ENCODE results near the gene BRME1. TPM values are rescaled to one million over a fixed set of nuclear protein-coding genes. Genes with fewer than 3 reads are reported as not detected.

Gene BRME1
- total RNA-seq, 1 experiment from 2014 or later, result 1.7 TPM

DNA sequence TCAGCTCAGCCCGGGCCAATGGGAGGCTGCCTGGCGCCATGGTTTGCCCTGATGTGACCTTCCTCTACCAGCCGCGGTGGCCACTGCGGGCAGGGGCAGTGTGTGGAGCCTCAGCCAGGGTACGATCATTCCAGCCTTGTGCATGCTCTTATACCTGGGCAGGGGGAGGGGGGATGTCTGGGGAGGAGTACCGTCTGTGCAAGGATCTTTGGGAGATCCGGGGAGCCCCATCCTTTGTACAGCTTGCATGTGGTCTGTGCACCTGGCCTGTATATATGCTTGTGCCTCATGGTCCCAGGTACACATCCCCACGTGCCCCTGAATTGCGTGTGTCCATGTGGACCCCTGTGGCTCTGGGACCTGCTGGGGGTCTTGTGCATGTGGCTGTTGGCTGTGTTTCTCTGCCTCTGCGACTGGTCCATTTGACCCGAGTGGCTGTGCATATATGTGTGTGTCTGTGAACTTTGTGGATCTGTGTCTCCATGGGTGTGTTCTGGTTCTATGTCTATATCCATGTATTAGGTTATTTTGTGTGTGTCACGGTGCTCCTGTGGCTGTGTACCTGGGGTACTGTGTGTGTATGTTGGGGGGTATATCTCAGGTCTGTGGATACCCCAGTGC is 41.8 kb downstream of the BRME1 start:
- H2AFZ ChIP-seq (ENCODE audit: low read depth, low read length, poor library complexity, severe bottlenecking), result no peak overlapping the region
- CTCF ChIA-PET, result interaction anchor here (2.5 to 3.1 kb wide), 3 partner anchors 8 to 143 kb away, joined by 10 to 25 read pairs (median 17); no protein-coding TSS in a partner anchor
- H3K9me2 ChIP-seq (ENCODE audit: insufficient read depth), result no peaks in the 10 kb centered on the region
- RAD21 ChIA-PET (ENCODE audit: low non-redundant PET in 1 of 2, low total read pairs in 2 of 2, uncharacterized antibody in 2 of 2, unreplicated experiment in 2 of 2), result interaction anchor here in 1 of 2 experiments (0.7 to 2.3 kb wide), 2 partner anchors 28 to 40 kb away, joined by 4 to 6 read pairs; no protein-coding TSS in a partner anchor
- ATAC-seq (no peak), DNase-seq (ENCODE audit: low read depth, low spot score) (no peak)
- intact Hi-C loops (cut with micrococcal nuclease), result no loop called here
- H3K36me3 ChIP-seq (ENCODE audit: control insufficient read depth in 1 of 2, insufficient read depth in 2 of 2, low read length in 2 of 2), result no peaks in the 10 kb centered on the region
- no peak overlapping the region for H3K4me3 ChIP-seq (replicated peaks in 1 of 2; ENCODE audit: low read depth in 1 of 2, low read length in 2 of 2)
- no peaks in the 10 kb centered on the region for H3K79me2 ChIP-seq (ENCODE audit: insufficient read depth, low read length)
- no peak overlapping the region for H3K4me2 ChIP-seq (ENCODE audit: low read length)
- no peak overlapping the region for H3K9ac ChIP-seq (ENCODE audit: low read length)
- H3K4me1 ChIP-seq (ENCODE audit: control insufficient read depth in 1 of 2, insufficient read depth in 2 of 2, low read length in 2 of 2), result peaks cover 23 to 45% of the 10 kb centered on the region in 2 experiments
- H3K27ac ChIP-seq (ENCODE audit: low read depth, low read length), result no peak overlapping the region
- H3K27me3 ChIP-seq (ENCODE audit: insufficient read depth, low read length), result no peaks in the 10 kb centered on the region
- BruUV-seq (replicated peaks), result no TSS peak
- H4K20me1 ChIP-seq (ENCODE audit: insufficient read depth), result no peaks in the 10 kb centered on the region
- TF ChIP-seq, protein P1, sequence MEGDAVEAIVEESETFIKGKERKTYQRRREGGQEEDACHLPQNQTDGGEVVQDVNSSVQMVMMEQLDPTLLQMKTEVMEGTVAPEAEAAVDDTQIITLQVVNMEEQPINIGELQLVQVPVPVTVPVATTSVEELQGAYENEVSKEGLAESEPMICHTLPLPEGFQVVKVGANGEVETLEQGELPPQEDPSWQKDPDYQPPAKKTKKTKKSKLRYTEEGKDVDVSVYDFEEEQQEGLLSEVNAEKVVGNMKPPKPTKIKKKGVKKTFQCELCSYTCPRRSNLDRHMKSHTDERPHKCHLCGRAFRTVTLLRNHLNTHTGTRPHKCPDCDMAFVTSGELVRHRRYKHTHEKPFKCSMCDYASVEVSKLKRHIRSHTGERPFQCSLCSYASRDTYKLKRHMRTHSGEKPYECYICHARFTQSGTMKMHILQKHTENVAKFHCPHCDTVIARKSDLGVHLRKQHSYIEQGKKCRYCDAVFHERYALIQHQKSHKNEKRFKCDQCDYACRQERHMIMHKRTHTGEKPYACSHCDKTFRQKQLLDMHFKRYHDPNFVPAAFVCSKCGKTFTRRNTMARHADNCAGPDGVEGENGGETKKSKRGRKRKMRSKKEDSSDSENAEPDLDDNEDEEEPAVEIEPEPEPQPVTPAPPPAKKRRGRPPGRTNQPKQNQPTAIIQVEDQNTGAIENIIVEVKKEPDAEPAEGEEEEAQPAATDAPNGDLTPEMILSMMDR (IDR thresholded peaks at IDR 0.05 in 2 of 3, conservative IDR thresholded peaks at IDR 0.05 in 1 of 3; ENCODE audit: borderline replicate concordance in 1 of 3, insufficient read depth in 1 of 3, low read depth in 2 of 3, low read length in 2 of 3), result no peak
- TF ChIP-seq TCF7L2 (IDR thresholded peaks at IDR 0.05; ENCODE audit: borderline replicate concordance, extremely low read depth, insufficient read depth, insufficient read length), result no peak
- TF ChIP-seq ZBTB33 (IDR thresholded peaks at IDR 0.05; ENCODE audit: extremely low read depth, insufficient replicate concordance, low read length), result no peak
- TF ChIP-seq RAD21 (IDR thresholded peaks at IDR 0.05; ENCODE audit: low read depth), result no peak
- TF ChIP-seq ELF1 (IDR thresholded peaks at IDR 0.05; ENCODE audit: borderline replicate concordance, low read depth), result no peak
- no peak for TF ChIP-seq SIN3A (IDR thresholded peaks at IDR 0.05; ENCODE audit: low read depth)
- no peak for TF ChIP-seq POLR2A (IDR thresholded peaks at IDR 0.05; ENCODE audit: borderline replicate concordance, extremely low read depth, insufficient read depth, insufficient read length)
- TF ChIP-seq EGR1 (IDR thresholded peaks at IDR 0.05; ENCODE audit: low read depth), result no peak
- no peak for TF ChIP-seq SRF (IDR thresholded peaks at IDR 0.05; ENCODE audit: low read depth)
- no peak for TF ChIP-seq YY1 (IDR thresholded peaks at IDR 0.05; ENCODE audit: extremely low read depth, insufficient replicate concordance, low read depth, low read length)
- TF ChIP-seq, protein P2, sequence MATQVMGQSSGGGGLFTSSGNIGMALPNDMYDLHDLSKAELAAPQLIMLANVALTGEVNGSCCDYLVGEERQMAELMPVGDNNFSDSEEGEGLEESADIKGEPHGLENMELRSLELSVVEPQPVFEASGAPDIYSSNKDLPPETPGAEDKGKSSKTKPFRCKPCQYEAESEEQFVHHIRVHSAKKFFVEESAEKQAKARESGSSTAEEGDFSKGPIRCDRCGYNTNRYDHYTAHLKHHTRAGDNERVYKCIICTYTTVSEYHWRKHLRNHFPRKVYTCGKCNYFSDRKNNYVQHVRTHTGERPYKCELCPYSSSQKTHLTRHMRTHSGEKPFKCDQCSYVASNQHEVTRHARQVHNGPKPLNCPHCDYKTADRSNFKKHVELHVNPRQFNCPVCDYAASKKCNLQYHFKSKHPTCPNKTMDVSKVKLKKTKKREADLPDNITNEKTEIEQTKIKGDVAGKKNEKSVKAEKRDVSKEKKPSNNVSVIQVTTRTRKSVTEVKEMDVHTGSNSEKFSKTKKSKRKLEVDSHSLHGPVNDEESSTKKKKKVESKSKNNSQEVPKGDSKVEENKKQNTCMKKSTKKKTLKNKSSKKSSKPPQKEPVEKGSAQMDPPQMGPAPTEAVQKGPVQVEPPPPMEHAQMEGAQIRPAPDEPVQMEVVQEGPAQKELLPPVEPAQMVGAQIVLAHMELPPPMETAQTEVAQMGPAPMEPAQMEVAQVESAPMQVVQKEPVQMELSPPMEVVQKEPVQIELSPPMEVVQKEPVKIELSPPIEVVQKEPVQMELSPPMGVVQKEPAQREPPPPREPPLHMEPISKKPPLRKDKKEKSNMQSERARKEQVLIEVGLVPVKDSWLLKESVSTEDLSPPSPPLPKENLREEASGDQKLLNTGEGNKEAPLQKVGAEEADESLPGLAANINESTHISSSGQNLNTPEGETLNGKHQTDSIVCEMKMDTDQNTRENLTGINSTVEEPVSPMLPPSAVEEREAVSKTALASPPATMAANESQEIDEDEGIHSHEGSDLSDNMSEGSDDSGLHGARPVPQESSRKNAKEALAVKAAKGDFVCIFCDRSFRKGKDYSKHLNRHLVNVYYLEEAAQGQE (IDR thresholded peaks at IDR 0.05; ENCODE audit: low read depth), result no peak
- TF ChIP-seq POLR2AphosphoS5 (IDR thresholded peaks at IDR 0.05; ENCODE audit: low read depth, low read length), result no peak
- no peak for TF ChIP-seq SP1 (IDR thresholded peaks at IDR 0.05; ENCODE audit: low read depth)
- POLR2A ChIA-PET, result interaction anchor here (3.8 kb wide), 1 partner anchor 11 kb away, joined by 21 read pairs; no protein-coding TSS in a partner anchor
- no peaks in the 10 kb centered on the region for H3K9me3 ChIP-seq (ENCODE audit: control insufficient read depth in 1 of 2, insufficient read depth in 1 of 2, low read depth in 1 of 2, low read length in 2 of 2)
